Right lobe of liver (tissue), 6 donors: Measurements from ENCODE around the gene HOATZ. TPM values are rescaled to one million over a fixed set of nuclear protein-coding genes. Genes with fewer than 3 reads are reported as not detected.

Source experiments
- ATAC-seq, 4 donors: fragments of 200-7000 bp; cut with Tn5 transposase; one replicate each; pipeline ENCODE4 v1.9.1; 2020; ENCODE audit warnings: mild to moderate bottlenecking in 4 of 4, moderate library complexity in 4 of 4
- DNase-seq, 3 donors: peaks; one replicate each; pipeline ENCODE4 v3.0.0-alpha.2; 2020
- H3K27ac ChIP-seq, 3 donors: fragments of 200-600 bp; one replicate each; pipeline ENCODE4 v1.8.0; 2022
- H3K27me3 ChIP-seq, 2 donors: fragments of 200-600 bp; one replicate each; pipeline ENCODE4 v1.8.0; 2022
- H3K36me3 ChIP-seq, 4 donors: fragments of 200-600 bp; sonication (generic) in 1 of 4; one replicate each; pipeline versions ENCODE4 v1.5.1 to v1.8.0; 2017 to 2022; ENCODE audit warnings: control low read depth in 1 of 4
- H3K4me1 ChIP-seq, 4 donors: fragments of 200-600 bp; sonication (generic) in 1 of 4; one replicate each; pipeline versions ENCODE4 v1.5.1 to v1.8.0; 2017 to 2022; ENCODE audit warnings: control low read depth in 1 of 4
- H3K4me3 ChIP-seq, 3 donors: fragments of 200-600 bp; one replicate each; pipeline ENCODE4 v1.8.0; 2022
- H3K9me3 ChIP-seq, 4 donors: fragments of 200-600 bp; sonication (generic) in 1 of 4; one replicate each; pipeline versions ENCODE4 v1.5.1 to v1.8.0; 2017 to 2022; ENCODE audit warnings: control low read depth in 1 of 4
- POLR2A ChIP-seq: fragments of 450-650 bp; IDR thresholded peaks from one replicate; pipeline ENCODE4 v1.6.1; 2017; ENCODE audit warnings: antibody characterized with exemption, mild to moderate bottlenecking
- WGBS: methylation state at CpG from one replicate; pipeline ENCODE4 v1.1.6; 2018; ENCODE audit warnings: low coverage, low lambda C conversion rate; ENCODE audit not compliant: insufficient coverage; ENCODE audit errors: missing lambda C conversion rate; 5-methylcytosine and 5-hydroxymethylcytosine counted together
- intact Hi-C, 2 donors: fragments of 100-400 bp; cut with DNase I; formaldehyde crosslinking; loops; one replicate each; pipeline versions ENCODE4 v1.11.2 to v1.14.1; 2022
- total RNA-seq, 6 experiments: library from RNA; depleted of rRNA in 2 of 6; stranded (reverse); fragments of >200 nt in 2 of 6; fragmentation: NEBNext Ultra II Directional in 3 of 6; extraction: Animal tissue kit (Norgen Biotek cat#: 25700) in 3 of 6; gene quantifications; one replicate each; pipeline versions ENCODE4 v1.1.0 to v1.2.4, GENCODE V29; 2016 to 2023
- TF ChIP-seq, protein P1 (sequence below), 4 donors: fragments of 200-600 bp in 3 of 4; fragments of 450-650 bp in 1 of 4; IDR thresholded peaks; one replicate each; pipeline versions ENCODE4 v1.5.1 to v1.8.0; 2016 to 2022; ENCODE audit warnings: antibody characterized with exemption in 4 of 4, mild to moderate bottlenecking in 2 of 4
- donor health status: DM: no; HTN: yes; CAD: no.
- donor health status: DM: no; HTN: no; CAD: no.
- donor health status: DM: no; HTN: no; CAD: no.
- donor health status: DM: no; HTN: yes; CAD: no.
- donor health status: DM: no; HTN: yes; CAD: no.

Gene HOATZ
- total RNA-seq, 6 experiments from 2014 or later: not detected

DNA sequence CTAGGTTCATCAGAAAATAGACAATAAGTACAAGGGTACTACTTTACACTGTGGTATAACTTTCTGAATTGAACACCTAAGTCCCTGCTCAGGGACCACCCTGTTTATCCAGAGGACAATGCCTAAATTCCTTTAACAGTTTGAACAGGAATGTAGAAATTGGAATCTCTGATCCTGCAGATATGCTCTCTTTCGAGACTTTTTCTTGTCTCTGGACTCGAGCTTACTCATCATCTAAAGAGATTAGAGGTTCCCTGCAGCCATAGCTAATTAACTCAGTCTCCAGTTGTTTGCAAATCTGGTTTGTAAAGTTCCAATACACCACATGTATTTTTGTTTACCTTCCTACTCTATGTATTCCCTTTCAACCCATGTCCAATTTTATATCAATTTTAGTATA is 1.0 kb downstream of the HOATZ start:
- Histone ChIP-seq H3K27ac (no peak overlapping the region), H3K9me3 (no peaks in the 10 kb centered on the region), H3K27me3 (peaks cover 0 to 28% of the 10 kb centered on the region in 2 donors), H3K4me3 (no peak overlapping the region), H3K36me3 (no peaks in the 10 kb centered on the region), H3K4me1 (peaks cover 0 to 9% (median 4%) of the 10 kb centered on the region in 4 donors)
- DNase-seq (no peak), ATAC-seq (no peak)
- intact Hi-C loops: no loop called here
- 64% methylated on average over 2 of the region's 2 CpGs for WGBS
- TF ChIP-seq, protein P1, sequence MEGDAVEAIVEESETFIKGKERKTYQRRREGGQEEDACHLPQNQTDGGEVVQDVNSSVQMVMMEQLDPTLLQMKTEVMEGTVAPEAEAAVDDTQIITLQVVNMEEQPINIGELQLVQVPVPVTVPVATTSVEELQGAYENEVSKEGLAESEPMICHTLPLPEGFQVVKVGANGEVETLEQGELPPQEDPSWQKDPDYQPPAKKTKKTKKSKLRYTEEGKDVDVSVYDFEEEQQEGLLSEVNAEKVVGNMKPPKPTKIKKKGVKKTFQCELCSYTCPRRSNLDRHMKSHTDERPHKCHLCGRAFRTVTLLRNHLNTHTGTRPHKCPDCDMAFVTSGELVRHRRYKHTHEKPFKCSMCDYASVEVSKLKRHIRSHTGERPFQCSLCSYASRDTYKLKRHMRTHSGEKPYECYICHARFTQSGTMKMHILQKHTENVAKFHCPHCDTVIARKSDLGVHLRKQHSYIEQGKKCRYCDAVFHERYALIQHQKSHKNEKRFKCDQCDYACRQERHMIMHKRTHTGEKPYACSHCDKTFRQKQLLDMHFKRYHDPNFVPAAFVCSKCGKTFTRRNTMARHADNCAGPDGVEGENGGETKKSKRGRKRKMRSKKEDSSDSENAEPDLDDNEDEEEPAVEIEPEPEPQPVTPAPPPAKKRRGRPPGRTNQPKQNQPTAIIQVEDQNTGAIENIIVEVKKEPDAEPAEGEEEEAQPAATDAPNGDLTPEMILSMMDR (IDR thresholded peaks at IDR 0.05): no peak
- no peak for TF ChIP-seq POLR2A

DNA sequence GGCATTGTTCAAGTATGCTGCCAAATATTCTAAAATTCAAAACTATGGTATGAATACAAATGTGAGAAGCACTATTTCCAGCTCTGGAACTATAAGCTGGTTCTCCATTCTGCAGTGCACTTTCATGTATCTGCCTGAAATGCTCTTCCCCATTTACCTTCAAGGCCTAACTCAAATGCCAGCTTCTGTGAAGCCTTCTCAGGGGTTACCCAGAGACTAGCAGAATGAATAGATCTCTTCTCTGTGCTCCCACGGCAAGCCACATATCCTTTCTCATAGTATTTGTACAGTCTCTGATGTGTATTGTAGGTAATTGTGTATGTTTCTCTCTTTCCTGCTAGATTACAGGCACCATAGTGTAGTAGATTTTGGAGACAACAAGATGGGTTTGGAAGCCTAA is 4.1 kb downstream of the HOATZ start:
- no peak for DNase-seq
- Histone ChIP-seq H3K4me3 (no peak overlapping the region), H3K9me3 (no peaks in the 10 kb centered on the region), H3K4me1 (no peaks in the 10 kb centered on the region), H3K27ac (no peak overlapping the region), H3K27me3 (peaks cover 0 to 8% of the 10 kb centered on the region in 2 donors), H3K36me3 (no peaks in the 10 kb centered on the region)
- no peak for ATAC-seq
- no peak for TF ChIP-seq POLR2A
- TF ChIP-seq, protein P1 (IDR thresholded peaks at IDR 0.05): no peak
- 55% methylated on average over 1 of the region's 1 CpG for WGBS
- intact Hi-C loops: no loop called here

DNA sequence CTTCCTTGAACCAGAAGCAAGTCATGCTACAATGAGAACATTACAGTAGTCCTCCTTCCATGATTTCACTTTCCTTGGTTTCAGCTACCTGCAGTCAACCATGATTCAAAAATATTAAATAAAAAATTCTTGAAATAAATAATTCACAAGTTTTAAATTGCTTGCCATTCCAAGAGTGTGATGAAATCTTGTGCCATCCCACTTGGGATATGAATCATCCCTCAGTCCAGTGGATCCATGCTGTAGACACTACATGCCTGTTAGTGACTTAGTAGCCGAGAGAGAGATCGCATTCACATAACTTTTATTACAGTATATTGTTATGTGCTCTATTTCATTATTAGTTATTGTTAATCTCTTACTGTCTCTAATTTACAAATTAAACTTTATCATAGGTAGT is 6.0 kb downstream of the HOATZ start:
- no peak overlapping the region for H3K27ac ChIP-seq
- TF ChIP-seq POLR2A: no peak
- TF ChIP-seq, protein P1 (IDR thresholded peaks at IDR 0.05): no peak
- no peaks in the 10 kb centered on the region for H3K27me3 ChIP-seq
- H3K9me3 ChIP-seq: no peaks in the 10 kb centered on the region
- WGBS: 91% methylated on average over 2 of the region's 2 CpGs
- intact Hi-C loops: no loop called here
- H3K36me3 ChIP-seq: no peaks in the 10 kb centered on the region
- no peaks in the 10 kb centered on the region for H3K4me1 ChIP-seq
- no peak for ATAC-seq
- H3K4me3 ChIP-seq: no peak overlapping the region
- no peak for DNase-seq

DNA sequence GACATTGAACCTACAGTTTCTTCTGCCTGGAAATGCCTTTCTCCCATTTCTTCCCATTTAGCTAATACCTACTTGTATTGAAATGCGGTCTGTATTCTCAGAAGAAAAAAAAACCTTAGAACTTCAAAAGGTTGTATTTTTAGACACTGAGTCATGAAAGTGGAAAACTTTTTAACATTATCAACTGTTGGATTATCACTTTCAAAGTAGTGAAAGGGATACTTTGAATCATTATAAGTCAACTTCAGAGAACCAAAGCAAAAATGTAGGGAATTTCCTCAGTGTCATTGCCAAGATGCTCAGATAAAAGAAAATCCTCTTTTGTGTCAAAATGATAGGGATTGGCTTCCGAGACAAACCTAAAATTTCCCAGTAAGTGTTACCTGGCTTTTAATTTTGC is 6.6 kb downstream of the HOATZ start:
- Histone ChIP-seq H3K4me3 (no peak overlapping the region), H3K4me1 (no peaks in the 10 kb centered on the region), H3K9me3 (no peaks in the 10 kb centered on the region), H3K36me3 (no peaks in the 10 kb centered on the region), H3K27me3 (no peaks in the 10 kb centered on the region), H3K27ac (no peak overlapping the region)
- no peak for TF ChIP-seq POLR2A
- TF ChIP-seq, protein P1 (IDR thresholded peaks at IDR 0.05): no peak
- no peak for DNase-seq
- WGBS: 63% methylated on average over 2 of the region's 2 CpGs
- no peak for ATAC-seq
- intact Hi-C loops: no loop called here

DNA sequence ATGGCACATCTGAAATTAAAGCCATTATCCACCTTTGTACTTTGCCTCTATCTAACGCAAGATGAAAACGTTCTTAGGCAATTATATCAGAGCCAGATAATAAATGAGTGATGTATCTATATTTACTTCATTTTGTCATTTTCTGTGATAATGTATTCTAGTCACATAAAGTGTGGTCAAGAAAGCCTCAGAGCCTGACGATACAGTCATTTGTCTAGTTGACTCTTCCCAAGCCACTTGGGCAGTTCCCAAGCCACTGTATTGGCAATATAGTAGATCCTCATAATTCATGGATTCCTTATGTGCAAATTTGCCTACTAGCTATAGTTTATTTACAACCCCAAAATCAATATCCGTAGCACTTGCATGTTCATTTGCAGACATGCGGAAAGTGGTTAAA is 7.8 kb downstream of the HOATZ start:
- 60% methylated on average over 5 of the region's 5 CpGs for WGBS
- no peak for ATAC-seq

More for the DNA sequence above, 7.8 kb downstream of the HOATZ start:
- no peaks in the 10 kb centered on the region for H3K27me3 ChIP-seq
- no peak overlapping the region for H3K4me3 ChIP-seq
- H3K4me1 ChIP-seq: no peaks in the 10 kb centered on the region
- intact Hi-C loops: no loop called here
- no peaks in the 10 kb centered on the region for H3K36me3 ChIP-seq
- H3K9me3 ChIP-seq: no peaks in the 10 kb centered on the region
- TF ChIP-seq, protein P1 (IDR thresholded peaks at IDR 0.05): no peak
- TF ChIP-seq POLR2A: no peak
- no peak overlapping the region for H3K27ac ChIP-seq
- DNase-seq: no peak
